GM19372 (cell line): ENCODE measurements around the gene UBE2M.

ENCODE experiments used
- ATAC-seq: cut with Tn5 transposase; IDR thresholded peaks from one replicate; pipeline ENCODE4 v1.9.1; 2021; ENCODE audit warnings: mild to moderate bottlenecking, low read depth, moderate library complexity; ENCODE audit not compliant: unreplicated experiment

UBE2M gene

DNA sequence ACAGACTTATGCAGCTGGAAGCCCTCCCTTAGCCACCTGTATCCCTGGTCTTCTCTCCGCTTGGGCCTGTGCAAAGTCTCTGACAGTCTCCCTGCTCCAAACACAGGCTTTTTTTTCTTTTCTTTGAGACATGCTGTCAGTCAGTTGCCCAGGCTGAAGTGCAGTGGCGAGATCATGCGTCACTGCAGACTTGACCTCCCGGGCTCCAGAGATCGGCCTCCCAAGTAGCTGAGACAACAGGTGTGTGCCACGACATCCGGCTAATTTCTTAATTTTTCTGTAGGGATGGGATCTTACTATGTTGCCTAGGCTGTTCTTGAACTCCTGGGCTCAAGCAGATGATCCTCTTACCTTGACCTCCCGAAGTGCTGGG lies 13.2 kb upstream of the UBE2M start:
- ATAC-seq, result no peak

DNA sequence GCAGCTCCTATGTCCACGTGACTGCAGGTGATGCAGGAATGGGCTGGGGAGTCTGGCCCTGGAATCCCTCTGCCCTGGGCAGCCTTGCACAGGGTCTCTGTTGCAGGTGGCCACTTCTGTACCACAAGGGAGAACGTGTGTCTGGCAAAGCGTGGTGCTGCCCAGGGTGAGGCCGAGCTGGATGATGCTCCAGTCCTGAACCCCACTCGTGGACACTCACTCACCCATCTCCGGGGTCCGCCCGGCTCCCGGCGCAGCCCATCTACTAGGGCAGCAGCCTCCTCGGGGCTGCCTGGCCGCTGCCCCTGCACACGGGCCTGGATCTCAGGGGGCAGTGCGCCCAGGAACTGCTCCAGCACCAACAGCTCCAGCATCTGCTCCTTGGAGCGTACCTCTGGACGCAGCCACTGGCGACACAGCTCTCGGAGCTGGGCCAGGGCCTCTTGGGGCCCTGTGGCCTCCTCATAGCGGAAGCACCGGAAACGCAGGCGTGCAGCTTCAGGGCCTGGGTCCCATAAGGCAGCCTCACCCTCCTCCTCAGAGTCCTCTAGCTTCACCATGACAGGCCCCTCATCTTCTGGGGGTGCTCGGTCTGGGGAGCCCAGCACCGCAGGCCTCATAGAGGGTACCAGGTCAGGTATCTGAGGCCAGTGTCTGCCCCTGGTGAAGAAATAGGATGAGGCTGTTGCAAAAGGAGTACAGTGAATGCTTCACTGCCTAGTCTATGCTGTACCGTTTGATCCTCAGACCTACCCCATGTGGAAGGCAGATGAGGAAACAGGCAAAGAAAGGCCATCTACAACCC lies 12.6 kb upstream of the UBE2M start:
- no peak for ATAC-seq

- no peak for ATAC-seq
These were observed 11.7 kb upstream of the UBE2M start for GRCh38 chr19:58569943-58570670.

DNA sequence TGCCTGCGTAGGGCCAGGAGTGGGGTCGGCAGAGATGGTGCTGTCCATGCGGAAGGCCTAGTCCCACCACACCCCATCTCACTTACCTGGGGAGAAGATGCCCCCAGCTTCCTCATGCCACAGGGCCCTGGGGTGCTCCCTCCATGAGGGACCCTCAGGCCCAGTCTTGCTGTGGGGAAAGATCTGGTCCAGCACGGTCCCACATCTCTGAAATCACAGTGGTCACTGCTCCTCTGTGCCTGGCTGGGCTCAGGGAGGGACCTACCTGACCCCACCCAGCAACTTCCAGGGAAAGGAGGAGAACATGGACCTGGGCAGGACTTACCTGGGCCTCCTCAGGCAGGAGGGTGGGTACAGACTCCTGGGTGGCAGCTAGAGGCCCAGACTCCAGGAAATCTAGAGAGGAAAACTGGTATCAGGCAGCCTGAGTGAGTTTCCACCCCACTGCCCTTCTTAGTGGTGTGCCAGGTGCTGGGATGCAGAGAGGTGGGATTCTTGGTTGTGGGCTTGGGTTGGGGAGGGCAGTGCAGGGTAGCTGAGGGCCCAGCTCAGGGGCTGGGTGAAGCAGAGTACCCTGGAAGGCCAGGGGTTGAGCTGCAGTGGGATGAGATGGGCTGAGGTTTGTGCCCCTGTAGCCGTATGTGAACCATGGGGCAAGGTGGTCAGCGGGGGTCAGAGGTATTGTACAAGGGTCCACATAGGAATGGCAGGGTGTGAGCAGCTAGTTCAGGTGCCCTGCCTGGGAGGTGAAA lies 11.0 kb upstream of the UBE2M start:
- ATAC-seq, result no peak

DNA sequence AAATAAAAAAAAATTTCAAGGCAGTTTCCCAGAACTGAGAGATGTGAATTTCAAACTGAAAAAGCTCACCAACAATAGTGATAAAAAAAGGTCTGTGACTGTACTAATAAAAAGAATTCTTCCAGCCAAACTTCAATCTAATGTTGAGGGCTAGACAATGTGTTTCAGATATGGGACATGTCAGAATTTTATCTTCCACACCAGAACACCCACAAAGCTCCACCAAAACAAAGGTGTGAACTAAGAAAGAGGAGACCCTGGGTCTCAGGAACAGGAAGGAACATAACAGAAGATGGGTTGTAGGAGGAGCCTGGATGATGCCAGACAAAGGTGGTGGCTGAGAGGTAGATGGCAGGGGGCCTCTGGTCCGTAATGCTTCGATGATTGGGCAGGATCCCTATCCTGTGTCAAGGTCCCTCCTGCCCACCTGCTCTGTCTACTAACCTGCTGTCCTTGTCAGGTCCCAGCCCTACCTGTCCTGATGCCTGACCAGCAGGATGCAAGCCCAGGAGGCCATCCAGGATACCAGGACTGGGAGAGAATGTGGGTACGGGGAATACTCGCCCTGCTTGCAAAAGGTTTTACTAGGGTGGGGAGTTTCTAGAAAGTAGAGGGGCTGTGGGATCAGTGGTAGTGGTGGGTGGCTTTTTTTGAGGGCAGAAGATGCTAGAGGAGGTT lies 10.2 kb upstream of the UBE2M start:
- no peak for ATAC-seq

- no peak for ATAC-seq
These were observed 8.6 kb upstream of the UBE2M start for GRCh38 chr19:58566989-58567388.

GRCh38 chr19:58563823-58564222 lies 5.4 kb upstream of the UBE2M start:
- no peak for ATAC-seq

DNA sequence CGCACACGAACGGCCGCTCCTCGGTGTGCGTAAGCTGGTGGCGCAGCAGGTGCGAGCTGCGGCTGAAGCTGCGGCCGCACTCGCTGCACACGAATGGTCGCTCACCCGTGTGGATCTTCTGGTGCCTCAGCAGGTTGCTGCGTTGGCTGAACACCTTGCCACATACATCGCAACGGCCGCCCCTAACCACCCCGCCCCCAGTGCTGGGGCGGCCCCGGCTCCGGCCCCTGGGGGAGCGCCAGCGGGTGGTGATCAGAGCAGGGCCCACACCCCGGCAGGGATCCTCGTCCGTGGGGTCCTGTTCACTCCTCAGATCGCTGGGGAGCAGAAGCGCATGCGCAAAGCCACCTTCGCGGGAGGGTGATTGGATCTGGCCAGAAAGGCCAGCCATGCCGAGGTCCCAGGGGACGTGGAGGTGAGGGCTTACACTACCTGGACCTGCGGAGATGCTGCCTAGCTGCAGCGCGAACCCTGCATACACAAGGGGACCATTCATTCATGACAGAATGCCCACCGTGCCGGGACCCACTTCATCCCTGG lies 4.7 kb upstream of the UBE2M start:
- no peak for ATAC-seq

- ATAC-seq, result no peak
These were observed 4.0 kb upstream of the UBE2M start for GRCh38 chr19:58562122-58563033.

DNA sequence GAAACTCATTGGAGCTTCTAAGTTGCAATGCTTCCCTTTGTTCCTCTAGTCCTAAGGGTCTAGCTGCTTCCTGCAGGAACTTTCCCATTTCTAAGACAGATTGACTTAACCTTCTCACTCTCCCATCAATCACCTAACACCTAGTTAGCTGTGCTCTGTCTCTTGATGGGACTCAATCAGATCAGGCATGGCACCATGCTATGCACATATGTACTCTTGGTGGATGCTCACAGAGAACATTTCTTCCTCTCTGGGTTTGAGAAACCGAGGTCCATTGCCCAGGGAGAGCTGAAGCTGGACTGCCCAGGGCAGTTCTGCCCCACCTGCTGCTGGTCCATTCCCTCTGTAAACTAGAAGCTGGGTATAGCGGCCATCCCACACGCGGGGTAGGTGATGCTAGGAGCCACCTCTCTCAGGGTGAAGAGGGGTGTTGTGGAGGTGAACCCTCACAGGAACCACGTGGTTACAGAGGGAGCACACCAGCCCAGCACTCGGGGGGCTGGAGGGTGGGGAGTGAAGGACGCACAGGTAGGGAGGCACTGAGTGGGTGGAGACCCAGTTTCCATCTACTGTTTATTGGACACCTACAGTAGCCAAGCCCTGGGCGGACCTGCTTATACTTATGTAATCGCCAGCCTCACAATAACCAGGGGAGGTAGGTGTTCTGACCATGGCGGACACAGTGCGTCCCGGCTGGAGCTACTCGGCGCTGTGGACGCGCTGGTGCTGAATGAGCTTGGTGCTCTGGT lies 3.1 kb upstream of the UBE2M start:
- no peak for ATAC-seq

- no peak for ATAC-seq
These were observed 2.5 kb upstream of the UBE2M start for GRCh38 chr19:58560921-58561320.

DNA sequence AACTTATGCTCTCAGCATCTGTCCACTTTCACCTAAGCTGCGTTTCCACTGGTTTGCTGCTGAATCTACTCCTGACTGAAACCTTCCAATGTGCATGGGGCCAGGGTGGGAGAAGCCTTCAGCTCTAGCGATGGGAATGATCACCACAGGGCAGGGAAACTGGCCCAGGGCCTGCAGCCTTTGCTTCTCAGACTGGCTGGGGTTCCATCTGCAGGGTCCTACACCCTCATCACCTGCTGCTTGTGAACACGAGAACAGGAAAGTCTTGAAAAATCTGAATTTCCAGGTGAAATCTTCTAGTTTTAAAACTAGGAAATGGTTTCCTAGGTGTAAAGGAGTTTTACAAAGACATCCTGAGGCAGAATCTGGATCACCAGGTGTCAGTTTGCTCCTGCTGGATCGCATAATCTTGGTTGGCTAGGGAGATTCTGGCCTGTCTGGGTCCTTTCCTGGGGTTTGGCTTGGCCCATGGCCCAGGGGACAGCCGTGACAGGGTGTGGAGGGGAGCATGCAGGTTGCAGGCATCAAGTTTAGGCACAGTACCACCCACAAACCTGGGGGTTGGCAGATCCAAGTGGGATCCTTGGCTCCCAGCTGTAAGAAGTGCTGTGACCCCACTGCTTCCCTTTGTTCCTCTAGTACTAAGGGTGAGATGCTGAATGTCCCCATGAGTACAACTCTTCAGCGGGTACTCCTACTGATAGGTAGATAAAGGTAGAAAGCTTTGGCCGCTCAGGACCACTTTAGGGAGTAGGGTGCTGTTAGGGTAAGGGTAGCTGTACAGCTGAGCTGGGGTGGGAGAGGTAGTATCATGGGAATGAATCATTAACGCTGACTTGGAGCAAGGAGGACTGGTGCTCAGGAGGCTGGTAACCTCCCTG lies 1.8 kb upstream of the UBE2M start:
- no peak for ATAC-seq

GRCh38 chr19:58559275-58560006 lies 1.0 kb upstream of the UBE2M start:
- no peak for ATAC-seq

GRCh38 chr19:58558623-58559274 lies 338 bp upstream of the UBE2M start:
- ATAC-seq, result peak; percentile 47

DNA sequence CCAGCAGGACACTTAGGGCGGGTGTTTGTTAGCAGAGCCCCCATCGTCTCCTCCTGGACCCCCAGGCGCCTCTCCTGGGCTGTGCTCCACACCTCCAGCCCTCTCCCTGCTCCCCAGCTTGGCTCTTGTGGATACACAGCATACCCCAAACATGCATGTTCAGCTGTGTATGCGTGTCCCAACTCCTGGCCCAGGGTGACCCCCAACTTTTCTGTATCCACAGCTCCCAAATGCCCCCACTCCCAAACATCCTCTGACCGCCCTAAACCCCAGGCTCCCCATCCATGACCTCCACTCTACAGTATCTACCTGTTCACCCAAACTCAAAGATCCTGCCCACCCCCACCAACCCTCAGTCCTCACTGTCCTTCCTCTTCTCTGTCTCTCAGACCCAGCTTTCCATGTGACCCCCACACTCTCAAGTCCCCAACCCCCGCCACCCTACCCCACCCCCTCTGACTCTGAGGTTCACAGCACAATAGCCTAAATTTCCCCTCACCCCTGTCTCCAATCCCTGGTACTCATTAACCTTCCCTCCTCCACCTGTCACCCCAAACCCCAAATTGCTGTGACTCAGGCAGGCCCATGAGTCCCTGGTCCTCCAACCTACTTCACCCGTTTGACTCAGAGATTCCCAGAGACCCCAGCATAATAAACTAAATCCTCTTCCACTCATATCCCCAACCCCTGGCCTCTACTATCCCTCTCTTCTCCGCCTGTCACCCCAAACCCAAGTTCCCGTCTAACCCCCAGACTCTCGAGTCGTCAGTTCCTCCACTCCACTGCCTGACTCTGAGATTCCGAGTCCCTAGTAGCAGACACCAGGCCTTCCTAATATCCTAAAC lies 968 bp downstream of the UBE2M start:
- ATAC-seq, result no peak
